Tibial nerve (tissue), 4 donors: ENCODE data around the gene CYYR1.

Experiments
- CTCF ChIP-seq, 5 experiments: fragments of 200-600 bp in 3 of 5; fragments of 450-650 bp in 2 of 5; sonication (generic) in 3 of 5; IDR thresholded peaks; one replicate each; pipeline ENCODE4 v1.5.1; 2016 to 2019; ENCODE audit warnings: antibody characterized with exemption in 5 of 5, mild to moderate bottlenecking in 3 of 5, moderate library complexity in 2 of 5
- EP300 ChIP-seq, 2 donors: sonication (generic); formaldehyde crosslinking; IDR thresholded peaks; one replicate each; pipeline ENCODE4 v1.6.1; 2017; ENCODE audit warnings: antibody characterized with exemption in 2 of 2, mild to moderate bottlenecking in 1 of 2
- POLR2A ChIP-seq, 2 donors: fragments of 450-650 bp; IDR thresholded peaks; one replicate each; pipeline ENCODE4 v1.6.1; 2017; ENCODE audit warnings: antibody characterized with exemption in 2 of 2, mild to moderate bottlenecking in 2 of 2, moderate library complexity in 2 of 2

- TF ChIP-seq POLR2A (IDR thresholded peaks at IDR 0.05) (no peak), CTCF (IDR thresholded peaks at IDR 0.05) (no peak), EP300 (IDR thresholded peaks at IDR 0.05) (no peak)
Measured at GRCh38 chr21:26448751-26449150, 124.3 kb downstream of the CYYR1 start.
